OCI-LY7 (cell line): ENCODE measurements around the gene CYTL1. TPM values are rescaled to one million over a fixed set of nuclear protein-coding genes. Genes with fewer than 3 reads are reported as not detected.

Source experiments
- BruUV-seq: library from RNA; stranded (reverse); fragments of 400-500 nt; replicated peaks from 2 replicates; lab custom pipeline; 2021; lab: Mats Ljungman, UMichigan
- CTCF ChIA-PET: fragments of 300-600 bp; sonication (Branson Sonifier 250); formaldehyde crosslinking; loops from one replicate; lab custom pipeline; 2022; ENCODE audit warnings: antibody characterized with exemption; ENCODE audit not compliant: unreplicated experiment; lab: Charles Lee
- POLR2A ChIA-PET: fragments of 300-600 bp; sonication (Branson Sonifier 250); formaldehyde crosslinking; loops from one replicate; lab custom pipeline; 2022; ENCODE audit warnings: antibody characterized with exemption; lab: Charles Lee
- DNase-seq: peaks from one replicate; pipeline ENCODE4 v3.0.0-alpha.2; 2015; ENCODE audit warnings: low spot score
- H2AFZ ChIP-seq: fragments of 200-600 bp; sonication (generic), shearing (Covaris generic); 2 replicates; pipeline ENCODE4 v1.6.1; 2014; ENCODE audit warnings: mild to moderate bottlenecking, antibody characterized with exemption, low read length, moderate library complexity
- H3K27ac ChIP-seq: fragments of 200-600 bp; sonication (generic); 2 replicates; pipeline ENCODE4 v1.5.1; 2014; ENCODE audit warnings: mixed run types, low read depth, mild to moderate bottlenecking, moderate library complexity, low read length, inconsistent platforms; ENCODE audit not compliant: poor library complexity, severe bottlenecking
- H3K36me3 ChIP-seq: fragments of 200-600 bp; sonication (generic); 2 replicates; pipeline ENCODE4 v1.6.1; 2014; ENCODE audit warnings: mild to moderate bottlenecking, antibody characterized with exemption, low read length, moderate library complexity, mixed read lengths; ENCODE audit not compliant: insufficient read depth
- H3K4me1 ChIP-seq: fragments of 200-600 bp; sonication (generic); 2 replicates; pipeline ENCODE4 v1.5.1; 2014; ENCODE audit warnings: mild to moderate bottlenecking, low read length; ENCODE audit not compliant: insufficient read depth, poor library complexity, severe bottlenecking
- H3K4me2 ChIP-seq: fragments of 200-600 bp; sonication (generic); 2 replicates; pipeline ENCODE4 v1.6.1; 2014; ENCODE audit warnings: mild to moderate bottlenecking, low read length
- H3K4me3 ChIP-seq: fragments of 200-600 bp; sonication (generic); 2 replicates; pipeline ENCODE4 v1.5.1; 2014; ENCODE audit warnings: mild to moderate bottlenecking, low read depth, low read length; ENCODE audit not compliant: poor library complexity, severe bottlenecking
- H3K79me2 ChIP-seq: fragments of 200-600 bp; sonication (generic); 2 replicates; pipeline ENCODE4 v1.6.1; 2016; ENCODE audit warnings: low read depth, mild to moderate bottlenecking, low read length, moderate library complexity, mixed read lengths; ENCODE audit not compliant: insufficient read depth
- H3K9me2 ChIP-seq: fragments of 200-600 bp; sonication (generic); 2 replicates; pipeline ENCODE4 v1.6.1; 2016; ENCODE audit warnings: mild to moderate bottlenecking, low read length, mixed read lengths; ENCODE audit not compliant: insufficient read depth
- H3K9me3 ChIP-seq: fragments of 200-600 bp; sonication (generic); 2 replicates; pipeline ENCODE4 v1.6.1; 2014; ENCODE audit warnings: mild to moderate bottlenecking, mixed run types, low read length, mixed read lengths
- H4K20me1 ChIP-seq: fragments of 200-600 bp; sonication (generic); 2 replicates; pipeline ENCODE4 v1.6.1; 2014; ENCODE audit warnings: mild to moderate bottlenecking, antibody characterized with exemption, low read length, moderate library complexity, mixed read lengths; ENCODE audit not compliant: insufficient read depth
- EZH2phosphoT487 ChIP-seq: fragments of 200-600 bp; sonication (generic); IDR thresholded peaks from 2 replicates; pipeline ENCODE4 v1.6.1; 2018; ENCODE audit warnings: low read depth, borderline replicate concordance, mild to moderate bottlenecking, mixed run types, antibody characterized with exemption, low read length, moderate library complexity, mixed read lengths
- intact Hi-C: fragments of 100-400 bp; cut with micrococcal nuclease; formaldehyde crosslinking; loops from one replicate; pipeline ENCODE4 v1.10.0; 2022; ENCODE audit not compliant: unreplicated experiment
- total RNA-seq, 2 experiments: library from RNA; depleted of rRNA in 1 of 2; stranded (reverse); fragments of >200 nt in 1 of 2; shearing (Covaris generic) in 1 of 2; gene quantifications; 2 replicates each; pipeline ENCODE4 v1.2.3, GENCODE V29; 2014 to 2022
- TF ChIP-seq, protein P1 (sequence below): fragments of 200-600 bp; sonication (generic); conservative IDR thresholded peaks from 2 replicates; pipeline ENCODE4 v1.5.1; 2014; ENCODE audit warnings: mild to moderate bottlenecking, antibody characterized with exemption, low read length, moderate library complexity, mixed read lengths

CYTL1 gene
- total RNA-seq, 2 experiments from 2014 or later: not detected

- H3K27ac ChIP-seq: no peak overlapping the region
- H3K4me3 ChIP-seq: no peak overlapping the region
- H3K79me2 ChIP-seq: no peaks in the 10 kb centered on the region
- no peak for DNase-seq
- H3K9me3 ChIP-seq: no peaks in the 10 kb centered on the region
- H4K20me1 ChIP-seq: no peaks in the 10 kb centered on the region
- intact Hi-C loops: no loop called here
- ChIA-PET POLR2A (interaction anchor here (0.7 kb wide), 1 partner anchor 106 kb away, joined by 3 read pairs; no protein-coding TSS in a partner anchor), CTCF (no interaction called here)
- H3K9me2 ChIP-seq: no peaks in the 10 kb centered on the region
- H2AFZ ChIP-seq: no peak overlapping the region
- no peaks in the 10 kb centered on the region for H3K36me3 ChIP-seq
- no peaks in the 10 kb centered on the region for H3K4me1 ChIP-seq
- BruUV-seq: no TSS peak
- H3K4me2 ChIP-seq: no peak overlapping the region
- TF ChIP-seq, protein P1, sequence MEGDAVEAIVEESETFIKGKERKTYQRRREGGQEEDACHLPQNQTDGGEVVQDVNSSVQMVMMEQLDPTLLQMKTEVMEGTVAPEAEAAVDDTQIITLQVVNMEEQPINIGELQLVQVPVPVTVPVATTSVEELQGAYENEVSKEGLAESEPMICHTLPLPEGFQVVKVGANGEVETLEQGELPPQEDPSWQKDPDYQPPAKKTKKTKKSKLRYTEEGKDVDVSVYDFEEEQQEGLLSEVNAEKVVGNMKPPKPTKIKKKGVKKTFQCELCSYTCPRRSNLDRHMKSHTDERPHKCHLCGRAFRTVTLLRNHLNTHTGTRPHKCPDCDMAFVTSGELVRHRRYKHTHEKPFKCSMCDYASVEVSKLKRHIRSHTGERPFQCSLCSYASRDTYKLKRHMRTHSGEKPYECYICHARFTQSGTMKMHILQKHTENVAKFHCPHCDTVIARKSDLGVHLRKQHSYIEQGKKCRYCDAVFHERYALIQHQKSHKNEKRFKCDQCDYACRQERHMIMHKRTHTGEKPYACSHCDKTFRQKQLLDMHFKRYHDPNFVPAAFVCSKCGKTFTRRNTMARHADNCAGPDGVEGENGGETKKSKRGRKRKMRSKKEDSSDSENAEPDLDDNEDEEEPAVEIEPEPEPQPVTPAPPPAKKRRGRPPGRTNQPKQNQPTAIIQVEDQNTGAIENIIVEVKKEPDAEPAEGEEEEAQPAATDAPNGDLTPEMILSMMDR: no peak
- TF ChIP-seq EZH2phosphoT487: no peak
These were observed 29.5 kb upstream of the CYTL1 start for GRCh38 chr4:5048721-5049120.

DNA sequence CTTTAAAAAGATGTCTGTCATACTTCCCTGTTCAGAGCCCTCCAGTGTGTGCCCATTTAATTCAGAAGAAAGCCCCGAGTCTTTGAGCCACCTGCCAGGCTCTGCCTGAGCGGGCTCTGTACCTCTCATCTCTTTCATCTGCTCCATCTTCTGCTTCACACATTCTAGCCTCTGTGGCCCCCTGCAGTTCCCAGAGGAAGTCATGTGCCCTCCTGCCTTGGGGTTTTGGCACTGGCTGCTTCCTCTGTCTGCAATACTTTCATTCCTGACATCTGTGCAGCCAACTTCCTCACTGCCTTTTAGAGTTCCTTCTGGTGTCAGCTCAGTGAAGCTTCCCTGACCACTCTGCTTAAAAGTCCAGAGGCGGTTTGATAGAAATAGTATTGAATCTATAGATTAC lies 25.8 kb upstream of the CYTL1 start:
- BruUV-seq: no TSS peak
- no peak overlapping the region for H3K4me3 ChIP-seq
- DNase-seq: peak; percentile 10
- no peaks in the 10 kb centered on the region for H3K36me3 ChIP-seq
- TF ChIP-seq EZH2phosphoT487: no peak
- TF ChIP-seq, protein P1: no peak
- CTCF ChIA-PET: no interaction called here
- intact Hi-C loops: no loop called here
- no peaks in the 10 kb centered on the region for H3K9me2 ChIP-seq
- POLR2A ChIA-PET: no interaction called here
- no peaks in the 10 kb centered on the region for H3K9me3 ChIP-seq
- H3K79me2 ChIP-seq: no peaks in the 10 kb centered on the region
- H3K4me1 ChIP-seq: no peaks in the 10 kb centered on the region
- H4K20me1 ChIP-seq: no peaks in the 10 kb centered on the region
- H2AFZ ChIP-seq: no peak overlapping the region
- no peak overlapping the region for H3K4me2 ChIP-seq
- no peak overlapping the region for H3K27ac ChIP-seq

DNA sequence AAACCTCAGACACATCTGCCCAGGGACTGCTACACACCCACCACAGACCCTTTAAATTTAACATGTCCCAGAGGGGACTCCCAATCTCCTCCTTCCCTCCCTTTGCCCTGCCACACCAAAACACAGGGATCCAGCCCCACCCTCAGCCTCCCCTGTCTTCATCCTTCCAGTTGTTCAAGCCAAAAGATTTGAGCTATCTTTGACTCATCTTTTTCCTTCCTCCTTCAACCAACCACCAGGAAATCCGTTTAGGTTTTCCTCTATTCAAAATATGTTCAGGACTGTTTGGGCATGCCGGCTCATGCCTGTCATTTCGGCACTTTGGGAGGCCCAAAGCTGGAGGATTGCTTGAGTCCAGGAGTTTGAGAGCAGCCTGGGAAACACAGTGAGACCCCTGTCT lies 25.1 kb upstream of the CYTL1 start:
- POLR2A ChIA-PET: no interaction called here
- H3K4me3 ChIP-seq: no peak overlapping the region
- H3K4me1 ChIP-seq: no peaks in the 10 kb centered on the region
- H3K9me3 ChIP-seq: no peaks in the 10 kb centered on the region
- no peak for TF ChIP-seq EZH2phosphoT487
- TF ChIP-seq, protein P1: no peak
- H3K9me2 ChIP-seq: no peaks in the 10 kb centered on the region
- no peak overlapping the region for H3K4me2 ChIP-seq
- H3K36me3 ChIP-seq: no peaks in the 10 kb centered on the region
- no peaks in the 10 kb centered on the region for H3K79me2 ChIP-seq
- H4K20me1 ChIP-seq: no peaks in the 10 kb centered on the region
- no peak overlapping the region for H3K27ac ChIP-seq
- intact Hi-C loops: no loop called here
- CTCF ChIA-PET: no interaction called here
- no peak overlapping the region for H2AFZ ChIP-seq
- DNase-seq: no peak
- BruUV-seq: no TSS peak
